Fibroblast of villous mesenchyme (primary cell): Measurements from ENCODE around the gene ZC3H7B. TPM values are rescaled to one million over a fixed set of nuclear protein-coding genes. Genes with fewer than 3 reads are reported as not detected.

ENCODE experiments used
- DNase-seq: peaks from one replicate; pipeline ENCODE4 v3.0.0-alpha.2; 2010; ENCODE audit warnings: low read depth
- H3K4me3 ChIP-seq: 2 replicates; pipeline ENCODE4 v1.5.1; 2011; ENCODE audit warnings: low read depth, mild to moderate bottlenecking, low read length
- CTCF ChIP-seq: IDR thresholded peaks from 2 replicates; pipeline ENCODE4 v1.5.1; 2012; ENCODE audit warnings: low read depth, mild to moderate bottlenecking, low read length; ENCODE audit not compliant: insufficient read depth
- total RNA-seq: library from RNA; depleted of rRNA; stranded (reverse); fragments of >200 nt; gene quantifications from 2 replicates; pipeline ENCODE4 v1.2.3, GENCODE V29; 2012

Gene ZC3H7B
- total RNA-seq, 1 donor: 80.3 TPM

- DNase-seq: no peak
- no peak overlapping the region for H3K4me3 ChIP-seq
- TF ChIP-seq CTCF: no peak
Measured at GRCh38 chr22:41271787-41272186, 29.5 kb upstream of the ZC3H7B start.

DNA sequence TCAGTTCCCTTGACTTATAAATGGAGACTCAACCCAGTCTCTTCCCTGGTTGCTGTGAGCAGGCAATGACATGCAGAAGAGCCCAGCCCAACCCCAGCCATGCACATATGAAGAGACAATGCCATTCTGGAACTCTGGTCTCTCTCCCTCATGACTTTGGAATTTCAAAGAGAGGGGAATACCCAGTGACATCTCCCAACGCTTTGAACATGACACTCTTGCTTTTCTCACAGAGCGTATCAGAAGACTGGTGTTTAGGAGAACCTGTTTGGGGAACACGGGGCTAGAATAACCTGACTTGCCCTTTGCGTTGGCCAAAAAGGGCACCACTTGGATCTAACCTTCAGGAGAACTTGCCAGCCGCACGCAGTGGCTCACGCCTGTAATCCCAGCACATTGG lies 28.2 kb upstream of the ZC3H7B start:
- no peak for DNase-seq

DNA sequence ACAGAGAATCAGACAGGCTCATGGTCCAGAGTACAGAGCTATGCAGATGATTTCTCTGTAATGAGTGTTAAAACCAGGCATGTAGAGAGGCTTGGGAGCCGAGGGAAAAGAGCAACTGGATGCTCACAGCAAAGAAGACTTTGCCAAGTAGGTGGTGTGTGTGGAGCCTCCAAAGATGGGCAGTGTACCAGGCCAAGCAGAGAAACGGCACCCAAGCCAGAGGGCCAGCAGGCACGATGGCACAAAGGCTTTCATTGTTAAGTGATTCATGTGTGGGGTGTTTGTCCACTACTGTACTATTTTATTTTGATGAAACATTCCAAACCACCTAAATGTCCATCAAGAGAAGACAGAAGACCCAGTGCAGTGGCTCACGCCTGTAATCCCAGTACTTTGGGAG lies 26.5 kb upstream of the ZC3H7B start:
- H3K4me3 ChIP-seq: no peak overlapping the region
- no peak for TF ChIP-seq CTCF
- DNase-seq: no peak

More for the DNA sequence above, 28.2 kb upstream of the ZC3H7B start:
- no peak overlapping the region for H3K4me3 ChIP-seq
- no peak for TF ChIP-seq CTCF

- TF ChIP-seq CTCF: no peak
- DNase-seq: no peak
- H3K4me3 ChIP-seq: no peak overlapping the region
Measured at GRCh38 chr22:41280065-41280464, 21.3 kb upstream of the ZC3H7B start.

GRCh38 chr22:41280854-41281253 lies 20.5 kb upstream of the ZC3H7B start:
- H3K4me3 ChIP-seq: no peak overlapping the region
- TF ChIP-seq CTCF: no peak
- DNase-seq: no peak

GRCh38 chr22:41284465-41284864 lies 16.9 kb upstream of the ZC3H7B start:
- TF ChIP-seq CTCF: no peak
- no peak for DNase-seq
- H3K4me3 ChIP-seq: no peak overlapping the region

GRCh38 chr22:41285441-41285819 lies 15.9 kb upstream of the ZC3H7B start:
- no peak for TF ChIP-seq CTCF
- peak overlapping the region; percentile 82 for H3K4me3 ChIP-seq

More at GRCh38 chr22:41285441-41285819, 15.9 kb upstream of the ZC3H7B start:
- peak; percentile 91 for DNase-seq
